ENCODE results near the gene GJB2.

GJB2 gene

DNA sequence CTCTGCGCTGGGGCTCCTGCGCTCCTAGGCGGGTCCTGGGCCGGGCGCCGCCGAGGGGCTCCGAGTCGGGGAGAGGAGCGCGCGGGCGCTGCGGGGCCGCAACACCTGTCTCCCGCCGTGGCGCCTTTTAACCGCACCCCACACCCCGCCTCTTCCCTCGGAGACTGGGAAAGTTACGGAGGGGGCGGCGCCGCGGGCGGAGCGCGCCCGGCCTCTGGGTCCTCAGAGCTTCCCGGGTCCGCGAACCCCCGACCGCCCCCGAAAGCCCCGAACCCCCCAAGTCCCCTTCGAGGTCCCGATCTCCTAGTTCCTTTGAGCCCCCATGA is at the start of gene GJB2:
Gene GJB2, minus strand, starts transcription at position 103 of the 326 bp plus-strand sequence. CDS start 3,357 bp downstream, outside the sequence.
- in situ Hi-C loops (cut with HindIII; ENCODE audit: low pct_ligation_motif_present, low pct_unique_long_range_greater_than_20kb, low sequenced_read_pairs): no loop called here
- no peak for DNase-seq

DNA sequence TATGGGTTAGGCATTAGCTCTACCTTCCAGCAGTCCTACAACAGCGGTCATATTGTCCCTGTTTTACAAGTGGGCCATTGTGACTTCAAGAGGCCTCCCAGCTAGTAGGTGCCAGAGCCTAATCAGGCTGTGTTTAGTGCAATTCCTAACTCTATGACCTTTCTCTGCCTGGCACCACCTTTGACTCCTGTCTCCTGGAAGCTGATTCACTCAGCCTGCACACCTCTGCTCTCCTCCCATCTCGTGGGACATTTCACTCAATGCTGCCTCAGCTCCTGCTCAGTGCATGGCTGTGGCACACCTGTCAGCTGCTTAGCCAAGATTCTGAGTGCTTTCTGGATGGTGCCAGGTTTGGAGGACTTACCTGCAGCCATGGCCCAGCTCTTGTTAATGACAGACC is 48.9 kb upstream of the GJB2 start:
- in situ Hi-C loops (cut with HindIII; ENCODE audit: low pct_ligation_motif_present, low pct_unique_long_range_greater_than_20kb, low sequenced_read_pairs): no loop called here

DNA sequence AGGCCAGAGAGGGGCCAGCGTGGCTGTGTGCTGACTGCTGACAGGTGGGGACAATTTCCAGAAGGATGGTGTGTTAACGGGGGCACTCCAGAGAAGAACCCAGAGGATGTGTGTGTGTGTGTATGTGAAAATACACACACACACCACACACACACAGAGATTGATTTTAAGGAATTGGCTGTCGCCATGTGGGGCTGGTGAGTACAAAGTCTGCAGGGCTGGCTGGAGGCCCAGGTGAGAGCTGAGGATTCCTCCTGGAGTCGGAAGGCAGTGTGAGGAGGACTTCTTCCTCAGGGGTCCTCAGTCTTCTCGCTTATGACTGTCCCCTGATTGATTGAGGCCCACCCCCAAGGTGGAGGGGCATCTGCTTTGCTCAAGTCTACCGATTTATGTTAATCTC is 47.0 kb upstream of the GJB2 start:
- in situ Hi-C loops (cut with HindIII; ENCODE audit: low pct_ligation_motif_present, low pct_unique_long_range_greater_than_20kb, low sequenced_read_pairs): no loop called here
- no peak for DNase-seq

More for the DNA sequence above, 48.9 kb upstream of the GJB2 start:
- no peak for DNase-seq

DNA sequence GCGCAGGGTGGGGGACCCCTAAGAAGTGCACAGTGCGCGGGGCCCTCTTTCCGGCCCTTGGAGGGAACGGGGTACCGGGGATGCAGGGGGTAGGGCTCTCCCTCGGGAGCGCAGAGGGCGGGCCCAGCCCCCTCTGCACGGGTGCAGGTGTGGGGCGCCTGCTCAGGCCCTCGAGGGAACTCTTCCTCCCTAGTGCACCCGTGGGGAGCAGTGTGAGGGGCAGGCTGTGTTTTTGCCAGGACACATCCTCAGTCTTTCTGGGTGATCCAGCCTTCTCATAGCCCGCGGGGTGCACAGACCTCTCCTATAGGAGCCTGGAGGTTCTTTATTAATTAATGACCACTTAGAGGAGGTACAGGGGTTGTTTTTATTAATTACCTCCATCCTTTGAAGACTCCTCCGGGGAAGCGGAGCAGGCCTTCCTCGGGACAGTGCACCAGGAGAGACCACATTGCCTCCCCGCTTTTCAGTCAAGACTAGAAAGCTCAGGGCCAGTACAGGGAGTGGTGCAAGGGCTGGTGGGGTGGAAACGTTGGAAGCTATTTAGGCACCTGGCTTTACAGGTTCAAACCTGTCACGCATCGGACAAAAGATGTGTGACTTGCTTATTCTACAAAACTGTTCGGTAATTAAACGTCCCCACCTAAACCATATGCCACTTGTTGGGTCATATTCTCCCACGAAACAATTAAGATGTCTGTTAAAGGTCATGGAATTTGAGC is 40.0 kb upstream of the GJB2 start:
- in situ Hi-C loops (cut with HindIII; ENCODE audit: low pct_ligation_motif_present, low pct_unique_long_range_greater_than_20kb, low sequenced_read_pairs): no loop called here
- no peak for DNase-seq

DNA sequence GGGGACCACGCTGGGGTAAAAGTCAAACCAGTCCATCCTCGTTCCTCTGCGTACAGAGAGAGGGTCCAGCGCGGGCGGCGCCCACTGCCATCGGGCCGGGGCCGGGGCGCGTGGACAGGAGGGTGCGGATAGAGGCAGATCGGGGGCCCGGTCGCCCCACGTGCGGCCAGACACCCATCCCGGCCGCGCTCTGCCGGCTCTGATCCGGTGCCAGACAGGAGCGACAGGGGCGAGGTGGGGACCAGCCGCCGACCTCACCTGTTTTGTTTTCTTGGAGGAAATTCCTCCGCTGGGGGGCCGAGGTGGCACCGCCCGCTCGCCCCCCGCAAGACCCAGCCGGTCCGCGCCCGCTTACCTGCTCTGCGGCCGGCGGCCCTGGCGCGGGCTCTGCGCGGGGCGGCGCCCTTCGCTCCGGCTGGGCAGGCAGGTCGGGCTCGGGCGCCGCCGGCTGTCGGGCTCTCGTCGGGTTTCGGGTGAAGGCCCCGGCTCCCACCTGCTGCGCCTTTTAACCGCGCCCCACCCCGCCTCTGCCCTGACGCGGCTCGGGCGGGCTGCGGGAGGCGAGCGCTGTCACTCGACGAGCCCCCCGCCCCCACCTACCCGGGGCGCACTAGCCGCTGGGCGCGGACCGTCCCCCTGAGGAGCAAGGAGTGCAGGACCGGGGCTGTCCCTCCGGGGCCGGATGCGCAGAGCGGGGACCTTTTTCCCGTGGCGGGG is 39.3 kb upstream of the GJB2 start, which contains the start of gene GJB6:
Gene GJB6, minus strand, starts transcription at position 481 of the 717 bp plus-strand sequence. CDS start 8,839 bp downstream, outside the sequence.
- no peak for DNase-seq
- in situ Hi-C loops (cut with HindIII; ENCODE audit: low pct_ligation_motif_present, low pct_unique_long_range_greater_than_20kb, low sequenced_read_pairs): no loop called here

DNA sequence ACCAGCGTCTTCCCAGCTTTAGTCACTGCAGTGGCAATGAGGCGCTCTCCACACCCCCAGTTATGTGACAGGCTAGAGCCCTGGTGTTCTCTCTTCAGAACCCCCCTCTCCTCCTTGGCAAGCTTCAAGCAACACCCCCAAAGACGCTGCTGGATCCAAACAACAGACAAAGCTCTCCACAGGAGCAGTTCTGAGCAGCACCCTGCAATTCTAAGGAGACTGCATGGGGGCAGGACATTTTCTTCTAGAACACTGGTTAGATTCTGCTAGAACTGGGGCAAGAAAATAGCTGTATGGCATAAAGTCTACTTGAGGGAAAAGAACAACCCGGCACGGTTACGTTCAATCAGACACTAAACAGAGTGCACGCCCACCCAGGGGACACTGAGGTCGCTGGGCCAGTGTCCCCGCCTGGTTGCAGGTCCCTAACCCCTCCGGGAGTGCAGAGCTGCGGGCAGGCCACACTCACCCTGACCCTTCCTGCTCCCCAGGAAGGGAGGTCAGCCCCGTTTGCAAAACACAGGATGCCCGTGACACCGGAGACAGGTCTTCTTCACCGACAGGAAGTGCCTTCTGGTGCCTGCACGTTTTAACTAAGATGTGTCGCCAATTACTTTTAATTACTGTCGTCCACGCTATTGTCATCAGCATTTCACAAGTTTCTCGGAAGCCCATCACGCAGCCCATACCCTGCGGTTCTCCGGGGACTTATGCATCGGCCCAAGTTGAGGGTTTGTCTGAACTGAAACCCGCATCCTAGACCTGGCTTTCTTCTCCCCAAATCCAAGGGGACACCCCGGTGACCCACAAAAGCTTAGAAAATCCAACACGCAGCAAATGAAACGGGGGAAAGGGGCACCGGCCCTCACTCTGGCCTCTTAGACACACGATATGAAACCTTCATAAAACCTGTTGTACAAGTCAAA is 38.4 kb upstream of the GJB2 start:
- in situ Hi-C loops (cut with HindIII; ENCODE audit: low pct_ligation_motif_present, low pct_unique_long_range_greater_than_20kb, low sequenced_read_pairs): no loop called here
- DNase-seq: no peak

DNA sequence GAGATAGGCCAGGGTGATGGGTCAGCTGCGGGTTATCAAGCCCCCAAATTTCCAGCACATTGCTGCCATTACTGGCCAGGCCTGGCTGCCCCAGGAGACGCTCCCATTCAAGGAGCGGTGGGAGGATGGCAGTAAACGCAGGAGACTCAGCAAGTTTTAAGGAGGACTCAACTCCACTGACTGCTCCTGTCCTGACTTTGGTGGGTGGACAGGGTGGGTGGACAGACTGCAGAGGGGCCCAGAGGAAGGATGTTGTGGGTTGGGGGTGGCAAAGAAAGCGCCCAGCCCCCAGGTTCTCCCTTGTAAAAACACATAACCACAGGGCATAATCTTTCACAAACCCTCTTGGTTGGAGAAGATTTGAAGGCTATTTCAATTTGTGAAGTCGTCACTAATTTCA is 35.0 kb upstream of the GJB2 start:
- in situ Hi-C loops (cut with HindIII; ENCODE audit: low pct_ligation_motif_present, low pct_unique_long_range_greater_than_20kb, low sequenced_read_pairs): no loop called here
- no peak for DNase-seq

DNA sequence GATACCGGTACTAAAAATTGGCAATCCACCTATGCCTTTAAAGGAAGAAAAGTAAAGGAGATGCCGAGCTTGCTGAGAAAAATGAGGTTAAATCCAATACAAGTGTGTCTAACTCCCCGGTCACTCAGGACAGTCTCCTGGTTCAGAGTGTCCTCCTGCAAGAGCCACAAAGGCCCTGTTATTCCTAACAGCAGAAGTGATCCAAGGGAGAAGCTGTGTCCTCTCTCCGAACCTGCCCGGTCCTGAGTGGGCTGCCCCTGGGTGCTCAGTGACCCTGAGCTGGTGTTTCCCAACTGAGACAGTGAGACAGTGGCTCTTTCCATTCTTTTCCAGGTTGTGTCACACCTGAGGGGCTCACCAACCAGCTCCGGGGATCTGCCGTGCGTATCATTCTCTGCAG is 34.5 kb upstream of the GJB2 start:
- DNase-seq: no peak
- in situ Hi-C loops (cut with HindIII; ENCODE audit: low pct_ligation_motif_present, low pct_unique_long_range_greater_than_20kb, low sequenced_read_pairs): no loop called here

DNA sequence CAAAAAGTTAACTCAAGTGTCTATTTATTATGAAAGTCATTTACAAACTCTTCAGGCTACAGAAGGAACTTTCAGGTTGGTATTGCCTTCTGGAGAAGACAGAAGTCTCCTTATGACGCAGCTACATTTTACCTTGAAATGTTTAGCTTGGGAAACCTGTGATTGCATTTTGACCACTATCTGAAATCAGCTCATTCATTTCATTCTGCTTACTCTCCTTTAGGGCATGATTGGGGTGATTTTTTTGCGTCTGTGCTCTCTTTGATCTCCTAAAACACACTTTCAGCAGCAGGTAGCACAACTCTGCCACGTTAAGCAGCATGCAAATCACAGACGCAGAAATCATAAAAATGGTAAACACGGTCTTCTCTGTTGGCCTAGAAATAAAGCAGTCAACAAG is 29.8 kb upstream of the GJB2 start:
- no peak for DNase-seq
- in situ Hi-C loops (cut with HindIII; ENCODE audit: low pct_ligation_motif_present, low pct_unique_long_range_greater_than_20kb, low sequenced_read_pairs): no loop called here

DNA sequence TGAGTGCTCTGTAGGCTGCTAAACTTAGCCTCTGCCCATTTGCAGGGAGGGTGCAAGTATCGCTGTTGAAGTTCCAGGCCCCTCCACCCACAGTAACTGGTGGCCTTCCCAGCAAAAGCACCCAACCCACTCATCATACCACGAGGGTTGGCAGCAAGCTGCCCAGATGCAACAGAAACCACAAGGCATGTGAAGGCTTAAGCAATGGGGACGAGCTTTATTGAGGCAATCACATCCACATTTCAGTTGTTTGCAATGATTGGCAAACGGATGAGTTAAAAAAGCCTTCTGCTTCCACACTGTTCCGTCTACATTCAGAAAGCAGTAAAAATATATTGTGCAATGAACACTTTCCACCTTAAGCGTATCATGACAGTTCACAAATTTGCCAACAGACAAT is 29.0 kb upstream of the GJB2 start:
- in situ Hi-C loops (cut with HindIII; ENCODE audit: low pct_ligation_motif_present, low pct_unique_long_range_greater_than_20kb, low sequenced_read_pairs): no loop called here
- no peak for DNase-seq

DNA sequence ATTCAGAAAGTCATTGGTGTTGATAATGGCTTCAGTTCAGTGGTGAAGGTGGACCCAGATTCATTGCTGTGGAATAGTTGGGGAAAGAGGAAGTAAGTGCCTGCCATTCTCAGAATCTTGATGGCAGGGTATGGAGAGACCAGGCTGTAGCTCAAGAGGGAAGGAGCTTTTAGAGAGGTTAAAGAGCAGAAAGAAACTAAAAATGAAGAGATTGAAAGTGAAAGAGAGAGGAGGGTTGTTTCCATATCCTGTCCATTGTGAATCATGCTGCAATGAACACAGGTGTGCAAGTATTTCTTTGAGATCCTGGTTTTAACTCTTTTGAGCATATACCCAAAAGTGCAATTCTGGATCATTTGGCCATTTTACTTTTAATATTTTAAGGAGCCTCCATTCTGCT is 26.8 kb upstream of the GJB2 start:
- in situ Hi-C loops (cut with HindIII; ENCODE audit: low pct_ligation_motif_present, low pct_unique_long_range_greater_than_20kb, low sequenced_read_pairs): no loop called here
- no peak for DNase-seq

DNA sequence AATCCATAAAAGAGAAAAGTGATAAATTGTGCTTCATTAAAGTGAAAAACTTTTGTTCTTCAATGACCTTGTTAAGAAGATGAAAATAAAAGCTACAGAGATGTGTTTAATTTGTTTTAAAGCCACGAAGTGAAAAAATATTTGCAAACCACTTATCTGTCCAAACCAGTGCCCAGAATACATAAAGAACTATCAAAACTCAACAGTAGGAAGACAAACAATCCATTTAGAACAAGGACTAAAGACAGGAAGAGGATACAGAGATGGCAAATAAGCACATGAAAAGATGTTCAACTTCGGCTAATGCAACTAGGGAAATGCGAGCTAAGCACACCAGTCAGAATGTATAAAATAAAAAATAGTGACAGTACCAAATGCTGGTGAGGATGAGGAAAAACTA is 24.4 kb upstream of the GJB2 start:
- in situ Hi-C loops (cut with HindIII; ENCODE audit: low pct_ligation_motif_present, low pct_unique_long_range_greater_than_20kb, low sequenced_read_pairs): no loop called here
- no peak for DNase-seq

DNA sequence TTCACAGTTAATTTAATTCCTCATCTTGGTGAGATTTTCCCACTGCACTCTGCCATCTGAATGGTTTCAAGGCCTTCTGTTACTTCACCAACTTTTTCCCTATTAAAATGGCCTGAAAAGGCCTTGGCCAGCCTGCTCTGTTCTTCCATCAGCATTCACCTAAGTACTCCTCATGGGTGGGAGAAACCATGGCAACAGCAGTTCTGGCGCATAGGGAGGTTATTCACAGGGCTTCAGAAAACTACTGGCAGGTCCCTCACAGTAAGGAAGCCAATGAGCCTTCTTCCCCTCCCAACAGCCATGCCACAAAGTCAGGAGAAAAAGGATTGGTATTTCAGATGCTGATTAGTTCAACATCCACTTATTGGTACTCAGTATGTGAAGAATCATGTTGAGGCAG is 17.2 kb upstream of the GJB2 start:
- in situ Hi-C loops (cut with HindIII; ENCODE audit: low pct_ligation_motif_present, low pct_unique_long_range_greater_than_20kb, low sequenced_read_pairs): no loop called here
- DNase-seq: no peak

DNA sequence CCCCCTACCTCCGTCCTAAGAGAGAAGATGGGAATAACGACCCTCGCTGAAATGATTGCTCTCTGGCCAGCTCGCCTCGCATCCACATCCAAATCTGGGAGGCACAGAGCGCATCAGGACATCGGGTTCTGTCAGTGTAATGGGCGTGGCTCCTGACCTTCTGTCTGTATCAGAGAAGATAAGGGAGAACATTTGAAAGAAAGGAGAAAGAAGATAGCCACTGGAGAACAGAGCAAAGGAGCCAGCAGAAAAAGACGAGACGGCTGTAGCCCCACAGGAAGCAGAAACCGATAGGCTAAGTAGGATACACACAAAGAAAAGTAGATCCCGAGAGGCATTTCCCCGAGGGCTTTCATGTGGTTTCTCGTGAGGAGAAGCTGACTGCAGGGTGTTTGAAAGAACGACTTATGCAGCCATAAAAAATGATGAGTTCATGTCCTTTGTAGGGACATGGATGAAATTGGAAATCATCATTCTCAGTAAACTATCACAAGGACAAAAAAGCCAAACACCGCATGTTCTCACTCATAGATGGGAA is 14.0 kb upstream of the GJB2 start:
- in situ Hi-C loops (cut with HindIII; ENCODE audit: low pct_ligation_motif_present, low pct_unique_long_range_greater_than_20kb, low sequenced_read_pairs): no loop called here
- DNase-seq: no peak

DNA sequence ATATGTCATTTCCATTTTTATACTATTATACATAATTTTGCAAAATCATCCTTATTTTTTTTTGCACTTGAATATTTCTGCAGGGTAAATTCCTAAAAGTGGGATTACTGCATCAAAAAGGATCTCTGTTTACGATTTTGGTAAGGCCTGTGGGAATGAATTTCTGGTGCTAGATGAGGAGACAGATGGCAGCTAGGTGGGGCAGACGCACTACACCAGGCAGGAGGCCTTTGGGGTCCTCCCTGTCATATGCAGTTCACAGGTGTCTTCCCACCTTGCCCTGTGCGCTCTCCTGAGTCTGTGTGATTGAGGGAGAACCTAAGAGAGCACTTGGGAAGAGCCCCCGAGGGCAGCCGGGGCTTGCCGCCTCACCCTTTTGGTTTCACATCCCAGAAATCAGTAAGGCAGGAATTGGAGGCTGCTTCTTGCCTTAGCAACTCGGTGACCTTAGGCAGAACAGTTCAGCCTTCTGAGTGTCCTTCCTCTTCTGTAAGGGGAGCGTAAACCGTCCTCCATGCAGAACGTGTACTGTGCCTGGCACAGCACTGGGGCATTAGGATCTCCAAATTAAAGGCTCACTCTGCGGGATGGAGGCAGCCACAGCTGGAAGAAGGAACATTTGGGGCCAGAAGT is 13.4 kb upstream of the GJB2 start:
- DNase-seq: no peak
- in situ Hi-C loops (cut with HindIII; ENCODE audit: low pct_ligation_motif_present, low pct_unique_long_range_greater_than_20kb, low sequenced_read_pairs): no loop called here

DNA sequence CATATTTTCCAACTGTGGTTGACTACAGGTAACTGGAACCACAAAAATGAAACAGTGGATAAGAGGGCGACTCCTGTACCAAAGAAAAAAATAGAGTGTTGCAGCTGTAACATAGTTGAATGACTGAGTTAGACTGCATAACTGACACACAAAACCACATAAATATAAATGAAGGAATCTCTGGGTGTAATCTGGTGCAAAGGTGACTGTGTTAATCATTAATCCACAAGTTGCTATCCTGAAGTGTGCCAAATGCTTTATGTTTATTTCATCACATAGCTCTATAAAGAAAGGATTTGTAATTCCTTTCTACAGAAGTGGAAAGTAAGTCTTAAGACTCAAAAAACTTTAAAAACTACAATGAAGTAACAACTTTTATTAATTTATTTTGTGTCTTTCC is 6.0 kb upstream of the GJB2 start:
- DNase-seq: no peak
- in situ Hi-C loops (cut with HindIII; ENCODE audit: low pct_ligation_motif_present, low pct_unique_long_range_greater_than_20kb, low sequenced_read_pairs): no loop called here

DNA sequence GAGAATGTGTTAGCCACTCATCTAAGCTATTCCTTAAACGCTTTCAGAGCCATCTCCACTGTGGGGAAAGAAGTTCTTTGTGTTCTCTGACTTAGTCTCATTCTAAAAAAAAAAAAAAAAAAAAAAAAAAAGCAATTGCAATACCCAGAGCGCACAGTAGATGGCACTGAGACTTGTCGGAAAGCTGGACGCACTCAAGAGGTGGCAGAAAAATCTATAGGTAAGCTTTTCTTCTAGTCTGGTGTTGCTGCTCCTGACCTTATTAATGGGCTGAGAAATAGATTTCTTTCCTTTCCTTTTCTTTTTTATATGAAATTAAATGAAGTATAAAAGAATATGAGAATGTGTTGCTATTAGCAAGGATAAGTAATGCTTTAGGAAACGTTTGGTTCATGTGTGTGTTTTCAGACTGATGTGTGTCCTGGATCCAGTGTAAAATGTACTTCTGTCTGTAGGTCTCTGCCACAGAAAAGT is 4.7 kb upstream of the GJB2 start:
- DNase-seq: peak; percentile 47
- in situ Hi-C loops (cut with HindIII; ENCODE audit: low pct_ligation_motif_present, low pct_unique_long_range_greater_than_20kb, low sequenced_read_pairs): no loop called here

DNA sequence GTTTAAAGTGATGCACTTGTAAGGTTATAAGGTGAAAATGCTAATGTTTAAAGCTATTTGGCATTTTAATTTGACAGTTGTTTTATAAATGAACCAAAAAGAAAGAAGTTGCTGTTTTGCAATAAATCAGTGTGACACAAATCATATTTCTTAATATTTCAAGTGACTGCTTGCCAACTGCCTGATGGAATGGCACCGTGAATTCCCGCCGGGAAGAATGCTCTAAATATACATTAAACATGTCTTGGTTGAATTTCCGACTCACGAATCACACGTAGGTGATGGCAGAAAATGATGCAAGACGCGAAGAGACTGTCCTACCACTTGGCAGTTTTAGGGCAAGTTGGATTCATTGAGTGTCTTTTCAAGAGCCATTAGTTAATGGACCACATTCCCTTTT is 3.1 kb upstream of the GJB2 start:
- DNase-seq: no peak
- in situ Hi-C loops (cut with HindIII; ENCODE audit: low pct_ligation_motif_present, low pct_unique_long_range_greater_than_20kb, low sequenced_read_pairs): no loop called here

Measured in ACHN (cell line).